Fibroblast of skin of scalp (primary cell): ENCODE measurements around the gene PRKD2.
A peak's percentile ranks its signal among the peaks of the same experiment; 100 is the strongest.

Experiments
- DNase-seq: peaks from one replicate; pipeline ENCODE4 v3.0.0-alpha.2; 2013

Gene PRKD2

GRCh38 chr19:46698395-46699321 is 18.3 kb downstream of the PRKD2 start:
- DNase-seq, result no peak

DNA sequence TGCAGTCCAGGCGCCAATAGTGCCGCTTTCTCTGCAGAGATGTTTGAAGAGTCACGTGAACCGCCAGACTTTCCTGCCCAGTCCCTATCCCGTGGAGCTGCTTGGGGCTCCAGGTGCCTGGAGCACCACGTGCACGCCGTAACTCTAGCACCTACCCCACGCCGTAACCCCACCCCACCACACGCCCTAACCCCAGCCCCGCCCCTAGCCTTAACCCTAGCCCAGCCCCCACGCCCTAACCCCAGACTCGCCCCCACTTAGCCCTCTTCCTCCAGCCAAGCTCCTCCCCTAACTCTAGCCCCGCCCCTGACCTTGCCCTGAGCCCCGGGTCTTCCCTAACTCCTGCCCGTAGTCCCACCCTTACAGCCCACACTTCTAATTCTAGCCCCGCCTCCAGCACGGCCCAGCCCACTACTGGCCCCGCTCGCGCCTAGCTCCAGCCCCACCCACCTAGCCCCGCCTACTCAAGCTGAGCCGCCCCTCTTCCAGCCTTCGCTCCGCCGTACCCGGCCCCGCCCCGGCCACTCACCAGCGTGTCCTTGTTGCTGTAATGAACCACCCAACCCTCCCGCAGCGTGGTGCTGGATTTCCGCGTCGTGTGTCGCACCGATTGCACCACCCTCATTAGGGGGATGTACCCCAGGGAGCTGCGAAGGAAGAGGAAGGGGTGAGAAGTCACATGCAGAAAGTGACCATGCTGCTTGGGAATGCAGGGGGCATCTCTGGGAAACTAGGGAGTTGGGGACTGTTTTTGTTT is 19.5 kb downstream of the PRKD2 start:
- DNase-seq, result peak; percentile 81

DNA sequence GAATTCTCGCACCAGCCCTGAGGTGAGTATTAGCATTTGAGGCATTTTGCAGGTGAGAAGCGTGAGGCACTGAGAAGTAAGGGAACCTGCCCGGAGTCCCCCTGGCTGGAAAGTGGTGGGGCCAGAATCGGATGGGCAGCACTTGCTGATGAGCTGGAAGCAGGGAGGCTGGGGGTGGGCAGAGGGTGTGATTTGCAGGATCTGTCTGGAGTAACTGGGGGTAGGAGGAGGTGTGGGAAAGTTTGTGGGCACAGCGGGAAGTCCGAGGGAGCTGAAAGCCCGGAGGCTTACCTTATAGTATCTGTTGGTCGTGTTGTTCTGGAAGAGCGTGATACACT is 20.1 kb downstream of the PRKD2 start:
- no peak for DNase-seq

DNA sequence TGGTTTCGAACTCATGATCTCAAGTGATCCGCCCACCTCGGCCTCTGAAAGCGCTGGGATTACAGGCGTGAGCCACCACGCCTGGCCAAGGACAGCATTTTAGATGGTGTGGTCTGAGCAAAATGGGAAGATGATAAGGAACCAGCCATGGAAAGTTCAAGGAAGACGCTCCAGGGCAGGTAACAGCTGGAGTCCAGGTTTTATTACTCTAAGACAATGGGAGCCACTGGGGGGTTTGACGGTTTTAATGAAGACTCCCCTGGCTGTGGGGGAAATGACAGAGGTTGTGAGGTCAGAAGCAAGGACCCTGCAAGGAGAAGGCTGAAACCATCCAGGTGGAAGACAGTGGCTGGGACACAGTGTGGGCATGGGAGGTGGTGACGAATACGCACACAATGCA is 20.9 kb downstream of the PRKD2 start:
- DNase-seq, result no peak

DNA sequence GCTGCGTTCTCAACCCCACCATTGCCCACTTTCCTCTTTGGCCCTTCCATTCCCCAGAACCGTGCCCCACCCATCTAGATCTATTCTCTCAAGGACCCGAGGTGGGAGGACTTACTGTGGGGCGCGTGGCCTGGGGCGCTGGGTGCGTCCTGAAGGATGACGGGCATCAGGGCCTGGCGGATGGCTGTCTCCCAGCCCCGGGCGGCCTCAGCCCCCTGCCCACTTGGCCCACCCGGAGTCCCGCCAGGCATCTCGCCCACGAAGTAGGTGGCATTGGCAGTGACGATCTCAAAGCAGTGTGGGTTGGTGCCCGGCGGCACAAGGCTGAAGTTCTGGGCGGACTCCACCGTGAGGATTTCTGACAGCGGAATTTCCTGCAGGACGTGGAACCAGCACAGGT is 23.2 kb downstream of the PRKD2 start:
- DNase-seq, result no peak

GRCh38 chr19:46692918-46693722 is 23.8 kb downstream of the PRKD2 start:
- no peak for DNase-seq

- DNase-seq, result no peak
Observed at GRCh38 chr19:46691948-46692347, 25.0 kb downstream of the PRKD2 start.

DNA sequence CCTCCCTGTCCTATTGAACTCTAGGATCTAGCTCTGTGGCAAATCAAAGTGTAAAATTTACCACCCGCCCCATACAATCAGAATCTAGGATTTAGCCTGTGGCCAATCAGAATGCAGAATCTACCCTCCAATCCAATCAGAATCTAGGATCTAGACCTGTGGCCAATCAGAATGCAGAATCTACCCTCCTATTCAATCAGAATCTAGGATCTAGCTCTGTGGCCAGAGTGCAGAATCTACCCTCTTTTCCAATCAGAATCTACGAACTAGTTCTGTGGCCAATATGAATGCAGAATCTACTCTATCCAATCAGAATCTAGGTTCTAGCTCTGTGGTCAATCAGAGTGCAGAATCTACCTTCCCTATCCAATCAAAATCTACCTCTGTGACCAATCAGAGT is 25.8 kb downstream of the PRKD2 start:
- DNase-seq, result no peak

GRCh38 chr19:46689358-46689757 is 27.6 kb downstream of the PRKD2 start:
- DNase-seq, result no peak

DNA sequence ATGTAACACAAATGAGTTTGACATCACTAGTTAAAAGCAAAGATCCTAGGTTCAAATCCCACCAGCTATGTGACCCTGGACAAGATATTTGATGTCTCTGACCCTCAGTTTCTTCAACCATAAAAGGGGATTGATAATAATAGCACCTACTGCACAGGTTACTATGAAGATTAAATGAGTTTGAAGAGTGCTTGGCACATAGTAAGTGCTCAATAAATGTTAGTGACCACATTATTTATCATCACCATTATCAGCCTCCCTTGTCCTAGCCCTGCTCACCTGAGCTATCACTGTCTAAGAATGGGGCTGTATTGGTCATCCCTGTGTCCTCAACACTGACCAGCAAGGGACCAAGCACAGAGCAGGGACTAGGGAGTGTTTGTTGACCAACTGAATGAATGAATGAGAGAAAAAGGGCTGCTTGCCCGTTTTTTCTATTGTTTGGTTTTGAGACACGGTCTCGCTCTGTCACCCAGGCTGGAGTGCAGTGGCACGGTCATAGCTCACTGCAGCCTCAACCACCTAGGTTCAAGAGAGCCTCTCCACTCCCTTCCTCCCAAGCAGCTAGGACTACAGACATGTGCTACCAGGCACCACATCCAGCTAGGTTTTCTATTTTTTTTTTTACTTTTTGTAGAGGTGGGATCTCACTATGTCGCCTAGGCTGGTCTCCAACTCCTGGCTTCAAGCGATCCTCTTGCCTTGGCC is 29.3 kb downstream of the PRKD2 start:
- DNase-seq, result no peak

DNA sequence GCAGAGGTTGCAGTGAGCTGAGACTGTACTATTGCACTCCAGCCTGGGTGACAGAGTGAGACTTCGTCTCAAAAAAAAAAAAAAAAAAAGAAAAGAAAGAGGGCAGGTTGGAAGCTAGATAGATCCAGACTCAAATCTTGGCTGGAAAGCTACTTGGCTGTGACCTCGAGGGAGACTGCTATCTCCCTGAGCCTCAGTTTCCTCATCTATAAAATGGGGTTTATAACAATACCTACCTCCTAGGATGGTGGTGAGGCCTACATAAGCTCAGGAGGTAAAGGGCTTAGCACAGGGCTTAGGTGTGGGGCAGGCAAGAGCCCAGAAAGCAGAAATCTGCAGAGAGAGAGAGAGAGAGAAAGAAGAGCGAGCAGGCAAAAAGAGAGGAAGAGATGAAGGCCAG is 31.7 kb downstream of the PRKD2 start:
- DNase-seq, result no peak

- DNase-seq, result peak; percentile 24
Observed at GRCh38 chr19:46678110-46678732, 38.7 kb downstream of the PRKD2 start.

- DNase-seq, result no peak
Observed at GRCh38 chr19:46674416-46675178, 42.3 kb downstream of the PRKD2 start.

DNA sequence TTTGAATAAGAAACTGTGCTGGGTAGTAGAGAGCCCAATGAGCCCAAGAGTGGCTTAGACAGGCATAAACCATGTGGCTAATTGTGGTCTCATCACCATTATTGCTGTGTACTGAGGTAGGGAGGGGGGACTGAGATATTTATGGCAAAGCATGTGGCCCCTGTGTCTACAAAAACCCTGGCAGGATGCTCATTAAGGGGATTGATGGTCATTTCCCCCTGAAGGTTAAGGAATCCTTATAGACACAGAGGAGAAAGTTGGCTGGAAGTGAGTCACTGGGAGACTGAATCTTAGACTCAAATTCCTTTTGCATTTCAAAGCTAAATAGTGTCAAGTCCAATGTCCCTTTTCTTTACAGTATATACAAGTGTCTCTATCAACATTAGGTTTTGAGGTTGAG is 46.1 kb downstream of the PRKD2 start:
- DNase-seq, result peak; percentile 31

GRCh38 chr19:46668662-46669061 is 48.3 kb downstream of the PRKD2 start:
- no peak for DNase-seq

DNA sequence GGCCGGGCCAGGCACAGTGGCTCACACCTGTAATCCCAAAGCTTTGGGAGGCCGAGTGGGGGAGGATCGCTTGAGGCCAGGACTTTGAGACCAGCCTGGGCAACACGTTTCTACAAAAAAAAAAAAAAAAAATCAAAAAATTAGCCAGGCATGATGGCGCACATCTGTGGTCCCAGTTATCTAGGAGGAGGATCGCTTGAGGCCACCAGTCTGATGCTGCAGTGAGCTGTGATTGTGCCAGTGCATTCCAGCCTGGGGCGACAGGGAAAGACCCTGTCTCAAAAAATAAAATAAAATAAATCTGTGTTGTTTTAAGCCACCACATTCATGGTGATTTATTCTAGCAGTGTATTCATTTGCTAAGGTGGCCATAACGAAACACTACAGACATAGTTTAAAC is 51.8 kb downstream of the PRKD2 start:
- no peak for DNase-seq

GRCh38 chr19:46661735-46662592 is 55.0 kb downstream of the PRKD2 start:
- peak; percentile 88 for DNase-seq

DNA sequence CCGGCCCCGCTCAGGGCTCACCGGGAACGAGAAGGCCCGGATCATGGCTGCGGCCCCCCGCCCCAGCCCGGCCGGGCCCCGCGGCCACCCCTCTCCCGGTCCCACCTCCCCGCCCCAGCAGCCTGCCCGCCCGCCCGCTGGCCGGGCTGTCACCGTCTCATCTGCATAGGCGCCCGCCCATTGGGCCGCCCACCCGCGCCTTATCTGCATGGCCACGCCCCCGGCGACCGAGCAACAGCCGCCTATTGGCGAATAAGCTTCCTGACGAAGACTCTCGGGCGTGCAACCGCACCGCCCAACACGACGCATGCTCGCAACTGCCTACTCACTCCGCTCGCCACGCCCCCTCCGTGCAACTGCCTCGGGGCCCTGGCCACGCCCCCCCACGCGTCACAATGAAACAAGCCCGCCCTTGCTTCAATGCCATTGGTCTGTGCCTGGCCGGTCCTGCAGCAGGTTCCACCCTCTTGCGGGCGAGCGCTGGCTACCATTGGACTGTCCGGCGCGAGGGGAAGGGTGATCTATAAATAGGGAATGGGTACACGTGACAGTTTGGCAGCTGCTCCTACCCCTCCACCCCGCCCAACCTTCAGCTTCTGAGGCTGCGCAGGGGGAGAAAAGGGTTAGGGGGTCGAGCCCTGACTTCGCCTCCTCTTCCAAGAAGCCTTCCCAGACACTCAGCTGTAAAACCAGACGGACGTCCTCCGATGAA is 55.7 kb downstream of the PRKD2 start, which contains the start of gene DACT3:
TSS of gene DACT3 (minus strand) at position 163 of the 712 bp plus-strand sequence. CDS start at position 45, 118 bp downstream.
- DNase-seq, result peak; percentile 100

DNA sequence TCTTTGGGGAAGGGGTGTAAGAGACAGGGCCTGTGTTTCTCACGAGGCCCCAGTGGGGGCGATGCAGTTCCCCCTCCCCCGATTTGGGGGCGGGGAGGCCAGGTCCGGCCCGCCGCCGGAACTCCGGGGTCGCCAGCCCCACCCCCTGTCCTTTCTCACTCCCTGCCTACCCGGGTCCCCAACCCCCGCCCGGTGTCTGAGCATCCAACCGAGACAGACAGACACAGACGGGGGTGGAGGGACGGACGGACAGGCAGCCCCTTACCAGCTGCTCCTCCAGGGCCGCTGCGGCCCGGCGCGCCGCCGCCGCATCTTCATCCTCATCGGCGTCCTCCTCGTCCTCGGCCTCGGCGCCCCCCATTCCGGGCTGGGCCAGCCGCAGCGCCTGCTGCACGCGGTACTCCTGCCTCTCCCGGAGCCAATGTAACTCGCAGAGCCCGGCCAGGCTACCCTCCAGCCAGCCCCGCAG is 56.3 kb downstream of the PRKD2 start:
- DNase-seq, result no peak
